HCT116 (cell line): Measurements from ENCODE around the gene CFAP46. TPM values are rescaled to one million over a fixed set of nuclear protein-coding genes. Genes with fewer than 3 reads are reported as not detected.

Experiments used
- ATAC-seq: fragments of 200-7000 bp; cut with Tn5 transposase; 2 replicates; pipeline ENCODE4 v1.9.1; 2020; ENCODE audit warnings: mild to moderate bottlenecking, moderate library complexity
- BruUV-seq: library from RNA; stranded (reverse); fragments of 400-500 nt; replicated peaks from 2 replicates; lab custom pipeline; 2021; lab: Mats Ljungman, UMichigan
- CTCF ChIA-PET: fragments of 300-600 bp; sonication (Branson Sonifier 250); formaldehyde crosslinking; loops from one replicate; lab custom pipeline; 2021; ENCODE audit warnings: antibody characterized with exemption; lab: Charles Lee
- POLR2A ChIA-PET: fragments of 300-600, 350-600 bp; sonication (Branson Sonifier 250); formaldehyde crosslinking; loops from one replicate; lab custom pipeline; 2021; ENCODE audit warnings: antibody characterized with exemption; lab: Charles Lee
- RAD21 ChIA-PET, 2 experiments: fragments of 300-600 bp; sonication (Branson Sonifier 250); formaldehyde crosslinking; loops; one replicate each; lab custom pipeline; 2023; ENCODE audit warnings: low total read pairs in 2 of 2; ENCODE audit not compliant: uncharacterized antibody in 2 of 2, unreplicated experiment in 2 of 2, low non-redundant PET in 1 of 2; lab: Charles Lee
- DNase-seq: peaks from one replicate; pipeline ENCODE4 v3.0.0-alpha.2; 2010; ENCODE audit warnings: low read depth, low spot score
- H2AFZ ChIP-seq: fragments of 200-600 bp; shearing (Covaris generic), sonication (generic); 2 replicates; pipeline ENCODE4 v1.6.1; 2017; ENCODE audit warnings: low read depth, mixed run types, mixed read lengths, antibody characterized with exemption, low read length; ENCODE audit not compliant: poor library complexity, severe bottlenecking
- H3K27ac ChIP-seq: 2 replicates; pipeline ENCODE4 v1.5.1; 2012; ENCODE audit warnings: low read depth, low read length
- H3K27me3 ChIP-seq: fragments of 200-600 bp; sonication (generic); 2 replicates; pipeline ENCODE4 v1.6.1; 2016; ENCODE audit warnings: mixed run types, low read length, mixed read lengths; ENCODE audit not compliant: insufficient read depth
- H3K36me3 ChIP-seq, 2 experiments: fragments of 200-500 bp in 1 of 2; fragments of 200-600 bp in 1 of 2; sonication (Bioruptor generic) in 1 of 2; sonication (generic) in 1 of 2; 2 replicates each; pipeline versions ENCODE4 v1.5.1 to v1.6.1; 2014 to 2016; ENCODE audit warnings: low read length in 2 of 2, inconsistent platforms in 1 of 2, mixed read lengths in 1 of 2, mixed run types in 1 of 2; ENCODE audit not compliant: insufficient read depth in 2 of 2, control insufficient read depth in 1 of 2
- H3K4me1 ChIP-seq, 2 experiments: fragments of 200-600 bp in 1 of 2; sonication (generic) in 1 of 2; 2 replicates each; pipeline versions ENCODE4 v1.5.1 to v1.6.1; 2012 to 2017; ENCODE audit warnings: low read length in 2 of 2, inconsistent platforms in 1 of 2, mild to moderate bottlenecking in 1 of 2, mixed read lengths in 1 of 2, mixed run types in 1 of 2, moderate library complexity in 1 of 2; ENCODE audit not compliant: insufficient read depth in 2 of 2, control insufficient read depth in 1 of 2
- H3K4me2 ChIP-seq: fragments of 200-600 bp; sonication (generic); 2 replicates; pipeline ENCODE4 v1.6.1; 2017; ENCODE audit warnings: mixed run types, low read length, mixed read lengths
- H3K4me3 ChIP-seq, 2 experiments: fragments of 200-600 bp in 1 of 2; sonication (generic) in 1 of 2; replicated peaks in 1 of 2; 2 replicates each; pipeline ENCODE4 v1.5.1; 2011 to 2016; ENCODE audit warnings: low read length in 2 of 2, control low read depth in 1 of 2, low read depth in 1 of 2, mild to moderate bottlenecking in 1 of 2, mixed read lengths in 1 of 2, mixed run types in 1 of 2
- H3K79me2 ChIP-seq: fragments of 200-600 bp; sonication (generic); 2 replicates; pipeline ENCODE4 v1.6.1; 2017; ENCODE audit warnings: mild to moderate bottlenecking, mixed run types, low read length, moderate library complexity, mixed read lengths; ENCODE audit not compliant: insufficient read depth
- H3K9ac ChIP-seq: fragments of 200-600 bp; sonication (generic); 2 replicates; pipeline ENCODE4 v1.6.1; 2016; ENCODE audit warnings: low read length, mixed read lengths
- H3K9me2 ChIP-seq: fragments of 200-600 bp; sonication (generic), shearing (Covaris generic); 2 replicates; pipeline ENCODE4 v1.6.1; 2017; ENCODE audit warnings: mixed run types, mild to moderate bottlenecking, moderate library complexity; ENCODE audit not compliant: insufficient read depth
- H3K9me3 ChIP-seq, 2 experiments: fragments of 200-500 bp in 1 of 2; fragments of 200-600 bp in 1 of 2; sonication (Bioruptor generic) in 1 of 2; sonication (generic) in 1 of 2; 2 replicates each; pipeline ENCODE4 v1.6.1; 2014 to 2017; ENCODE audit warnings: low read length in 2 of 2, mixed read lengths in 2 of 2, inconsistent platforms in 1 of 2, low read depth in 1 of 2, mild to moderate bottlenecking in 1 of 2, mixed run types in 1 of 2, moderate library complexity in 1 of 2; ENCODE audit not compliant: control insufficient read depth in 1 of 2, insufficient read depth in 1 of 2
- H4K20me1 ChIP-seq: fragments of 200-600 bp; sonication (generic), shearing (Covaris generic); 2 replicates; pipeline ENCODE4 v1.6.1; 2017; ENCODE audit warnings: mixed run types, mild to moderate bottlenecking, moderate library complexity; ENCODE audit not compliant: insufficient read depth
- ATF3 ChIP-seq: IDR thresholded peaks from 2 replicates; pipeline ENCODE4 v1.6.1; 2012
- CBX3 ChIP-seq: IDR thresholded peaks from 2 replicates; pipeline ENCODE4 v1.6.1; 2012; ENCODE audit warnings: low read depth
- CTCF ChIP-seq, 3 experiments: fragments of 200-600 bp in 1 of 3; sonication (generic) in 1 of 3; IDR thresholded peaks in 2 of 3; conservative IDR thresholded peaks in 1 of 3; 2 replicates each; pipeline ENCODE4 v1.5.1; 2012 to 2017; ENCODE audit warnings: low read depth in 2 of 3, low read length in 2 of 3, antibody characterized with exemption in 1 of 3, borderline replicate concordance in 1 of 3, control low read depth in 1 of 3, mild to moderate bottlenecking in 1 of 3, mixed read lengths in 1 of 3, mixed run types in 1 of 3, moderate library complexity in 1 of 3; ENCODE audit not compliant: insufficient read depth in 1 of 3
- EGR1 ChIP-seq: IDR thresholded peaks from 2 replicates; pipeline ENCODE4 v1.6.1; 2012; ENCODE audit warnings: low read depth
- EZH2 ChIP-seq: fragments of 200-600 bp; sonication (generic); IDR thresholded peaks from 2 replicates; pipeline ENCODE4 v1.6.1; 2017; ENCODE audit warnings: antibody characterized with exemption, mixed run types
- EZH2phosphoT487 ChIP-seq: fragments of 200-600 bp; IDR thresholded peaks from 2 replicates; pipeline ENCODE4 v1.6.1; 2018; ENCODE audit warnings: antibody characterized with exemption, borderline replicate concordance
- FOSL1 ChIP-seq: IDR thresholded peaks from 2 replicates; pipeline ENCODE4 v1.6.1; 2012; ENCODE audit warnings: low read depth
- MAX ChIP-seq: IDR thresholded peaks from 2 replicates; pipeline ENCODE4 v1.6.1; 2012
- POLR2AphosphoS5 ChIP-seq: IDR thresholded peaks from 2 replicates; pipeline ENCODE4 v1.6.1; 2011; ENCODE audit warnings: mild to moderate bottlenecking, low read depth, low read length, moderate library complexity
- RAD21 ChIP-seq: IDR thresholded peaks from 2 replicates; pipeline ENCODE4 v1.6.1; 2012; ENCODE audit warnings: low read depth, mild to moderate bottlenecking
- SIN3A ChIP-seq: IDR thresholded peaks from 2 replicates; pipeline ENCODE4 v1.6.1; 2012; ENCODE audit warnings: low read depth
- SP1 ChIP-seq: IDR thresholded peaks from 2 replicates; pipeline ENCODE4 v1.6.1; 2012; ENCODE audit warnings: low read depth
- SRF ChIP-seq: IDR thresholded peaks from 2 replicates; pipeline ENCODE4 v1.6.1; 2012; ENCODE audit warnings: low read depth
- TCF7L2 ChIP-seq: IDR thresholded peaks from 2 replicates; pipeline ENCODE4 v1.7.0; 2011; ENCODE audit warnings: borderline replicate concordance, inconsistent platforms; ENCODE audit not compliant: insufficient read depth, insufficient read length; ENCODE audit errors: extremely low read depth
- YY1 ChIP-seq: IDR thresholded peaks from 2 replicates; pipeline ENCODE4 v1.6.1; 2011; ENCODE audit warnings: low read length, low read depth, moderate library complexity, mild to moderate bottlenecking; ENCODE audit not compliant: insufficient replicate concordance; ENCODE audit errors: extremely low read depth
- ZBTB33 ChIP-seq: IDR thresholded peaks from 2 replicates; pipeline ENCODE4 v1.6.1; 2011; ENCODE audit warnings: mild to moderate bottlenecking, low read length, moderate library complexity; ENCODE audit not compliant: insufficient replicate concordance; ENCODE audit errors: extremely low read depth
- ZNF274 ChIP-seq: fragments of 200-500 bp; sonication (Bioruptor generic); IDR thresholded peaks from 2 replicates; pipeline ENCODE4 v1.6.1; 2014; ENCODE audit warnings: mild to moderate bottlenecking, low read depth, low read length, inconsistent platforms
- intact Hi-C: fragments of 100-400 bp; cut with micrococcal nuclease; formaldehyde crosslinking; loops from 2 replicates; pipeline ENCODE4 v1.10.0; 2022
- total RNA-seq: library from RNA; stranded (reverse); gene quantifications from one replicate; pipeline ENCODE4 v1.2.1, GENCODE V29; 2021; ENCODE audit not compliant: unreplicated experiment

CFAP46 gene
- total RNA-seq, 1 experiment from 2014 or later: 1.4 TPM

GRCh38 chr10:132911786-132912097 lies 30.6 kb downstream of the CFAP46 start:
- H3K9me2 ChIP-seq: no peaks in the 10 kb centered on the region
- no peak overlapping the region for H3K4me2 ChIP-seq
- DNase-seq: no peak
- RAD21 ChIA-PET: no interaction called here
- H3K27ac ChIP-seq: no peak overlapping the region
- H4K20me1 ChIP-seq: no peaks in the 10 kb centered on the region
- intact Hi-C loops: no loop called here
- no peaks in the 10 kb centered on the region for H3K4me1 ChIP-seq
- no TSS peak for BruUV-seq
- H3K36me3 ChIP-seq: no peaks in the 10 kb centered on the region
- H2AFZ ChIP-seq: no peak overlapping the region
- no peak for TF ChIP-seq SIN3A
- no peak for TF ChIP-seq ZBTB33
- TF ChIP-seq ATF3: no peak
- no peak for TF ChIP-seq FOSL1
- TF ChIP-seq ZNF274: no peak
- TF ChIP-seq RAD21: no peak
- no peak for TF ChIP-seq YY1
- TF ChIP-seq EZH2: no peak
- no peak for TF ChIP-seq MAX
- no peak for TF ChIP-seq TCF7L2
- no peak for TF ChIP-seq EGR1
- no peak for TF ChIP-seq POLR2AphosphoS5
- no peak for TF ChIP-seq EZH2phosphoT487
- TF ChIP-seq CBX3: no peak
- no peak for TF ChIP-seq SP1
- TF ChIP-seq SRF: no peak
- TF ChIP-seq CTCF (IDR thresholded peaks at IDR 0.05 in 2 of 3, conservative IDR thresholded peaks at IDR 0.05 in 1 of 3; ENCODE audit: borderline replicate concordance in 1 of 3, insufficient read depth in 1 of 3, low read depth in 2 of 3, low read length in 2 of 3): no peak
- TF ChIP-seq, all 23 proteins: peak for 0
- no peak overlapping the region for H3K4me3 ChIP-seq
- H3K79me2 ChIP-seq: no peaks in the 10 kb centered on the region
- POLR2A ChIA-PET: no interaction called here
- no peaks in the 10 kb centered on the region for H3K9me3 ChIP-seq
- no peak overlapping the region for H3K9ac ChIP-seq
- ATAC-seq: no peak
- CTCF ChIA-PET: no interaction called here
- no peaks in the 10 kb centered on the region for H3K27me3 ChIP-seq
